SK-N-SH (cell line): ENCODE measurements around the gene MYCBPAP. TPM values are rescaled to one million over a fixed set of nuclear protein-coding genes. Genes with fewer than 3 reads are reported as not detected.

Experiments used
- CTCF ChIA-PET: fragments of 300-600, 350-600 bp; formaldehyde crosslinking; extraction: SDS; loops from one replicate; lab custom pipeline; 2021; lab: Yijun Ruan, JAX
- POLR2A ChIA-PET: fragments of 350-600 bp; sonication (Branson Sonifier 250); formaldehyde crosslinking; extraction: SDS; loops from one replicate; lab custom pipeline; 2020; ENCODE audit warnings: antibody characterized with exemption, inconsistent platforms; lab: Yijun Ruan, JAX
- DNase-seq: peaks from one replicate; pipeline ENCODE4 v3.0.0; 2012
- H2AFZ ChIP-seq: fragments of 200-600 bp; sonication (generic); 2 replicates; pipeline ENCODE4 v1.8.1; 2016; ENCODE audit warnings: antibody characterized with exemption, mild to moderate bottlenecking, low read depth
- H3F3A ChIP-seq: fragments of 200-600 bp; sonication (generic); replicated peaks from 2 replicates; pipeline ENCODE3; 2016; ENCODE audit warnings: antibody characterized with exemption, mild to moderate bottlenecking; ENCODE audit not compliant: insufficient read depth
- H3K27ac ChIP-seq, 2 experiments: fragments of 200-500 bp in 1 of 2; fragments of 200-600 bp in 1 of 2; sonication (Bioruptor generic) in 1 of 2; sonication (generic), shearing (Covaris generic) in 1 of 2; 2 replicates each; pipeline versions ENCODE4 v1.5.1 to v1.6.1; 2014 to 2016; ENCODE audit warnings: low read depth in 2 of 2, inconsistent platforms in 1 of 2, low read length in 1 of 2, mild to moderate bottlenecking in 1 of 2, mixed read lengths in 1 of 2
- H3K27me3 ChIP-seq: fragments of 200-600 bp; sonication (generic), shearing (Covaris generic); 2 replicates; pipeline ENCODE4 v1.6.1; 2016; ENCODE audit warnings: mixed run types; ENCODE audit not compliant: insufficient read depth
- H3K36me3 ChIP-seq, 2 experiments: fragments of 200-500 bp in 1 of 2; fragments of 200-600 bp in 1 of 2; sonication (Bioruptor generic) in 1 of 2; sonication (generic) in 1 of 2; replicated peaks in 1 of 2; 2 replicates each; pipeline versions ENCODE3 to v1.5.1; 2014 to 2016; ENCODE audit warnings: low read length in 1 of 2, mild to moderate bottlenecking in 1 of 2; ENCODE audit not compliant: insufficient read depth in 2 of 2, control insufficient read depth in 1 of 2
- H3K4me1 ChIP-seq, 2 experiments: fragments of 200-500 bp in 1 of 2; fragments of 200-600 bp in 1 of 2; sonication (Bioruptor generic) in 1 of 2; sonication (generic), shearing (Covaris generic) in 1 of 2; 2 replicates each; pipeline versions ENCODE4 v1.5.1 to v1.6.1; 2014 to 2016; ENCODE audit warnings: low read depth in 1 of 2, low read length in 1 of 2, mixed run types in 1 of 2; ENCODE audit not compliant: insufficient read depth in 2 of 2, control insufficient read depth in 1 of 2
- H3K4me2 ChIP-seq: fragments of 200-600 bp; sonication (generic), shearing (Covaris generic); 2 replicates; pipeline ENCODE4 v1.6.1; 2017; ENCODE audit warnings: mixed run types
- H3K4me3 ChIP-seq, 2 experiments: fragments of 200-500 bp in 1 of 2; fragments of 200-600 bp in 1 of 2; sonication (Bioruptor generic) in 1 of 2; sonication (generic), shearing (Covaris generic) in 1 of 2; 2 replicates each; pipeline versions ENCODE4 v1.5.1 to v1.8.1; 2014 to 2016; ENCODE audit warnings: low read depth in 2 of 2, inconsistent platforms in 1 of 2, low read length in 1 of 2, mild to moderate bottlenecking in 1 of 2, mixed read lengths in 1 of 2, moderate library complexity in 1 of 2
- H3K79me2 ChIP-seq: fragments of 200-600 bp; sonication (generic); 2 replicates; pipeline ENCODE4 v1.8.1; 2017; ENCODE audit warnings: mild to moderate bottlenecking; ENCODE audit not compliant: insufficient read depth
- H3K9ac ChIP-seq: fragments of 200-600 bp; sonication (generic); 2 replicates; pipeline ENCODE4 v1.6.1; 2017; ENCODE audit warnings: mixed run types
- H3K9me2 ChIP-seq: fragments of 200-600 bp; sonication (generic); 2 replicates; pipeline ENCODE4 v1.6.1; 2017; ENCODE audit warnings: mixed run types
- H3K9me3 ChIP-seq: fragments of 200-600 bp; sonication (generic); 2 replicates; pipeline ENCODE4 v1.6.1; 2017; ENCODE audit warnings: mixed run types, mild to moderate bottlenecking, moderate library complexity
- H4K20me1 ChIP-seq: fragments of 200-600 bp; sonication (generic); 2 replicates; pipeline ENCODE4 v1.6.1; 2017; ENCODE audit warnings: mild to moderate bottlenecking, mixed run types; ENCODE audit not compliant: insufficient read depth
- CHD2 ChIP-seq: fragments of 150-350 bp; IDR thresholded peaks from 2 replicates; pipeline ENCODE4 v1.6.1; 2018; ENCODE audit warnings: low read length; ENCODE audit not compliant: partially characterized antibody
- EP300 ChIP-seq, 2 experiments: IDR thresholded peaks; 2 replicates each; pipeline versions ENCODE4 v1.4.0 to v1.6.1; 2012; ENCODE audit warnings: borderline replicate concordance in 1 of 2, low read depth in 1 of 2, low read length in 1 of 2
- EZH2phosphoT487 ChIP-seq: fragments of 200-600 bp; sonication (generic); IDR thresholded peaks from 2 replicates; pipeline ENCODE4 v1.6.1; 2017; ENCODE audit warnings: low read depth, mixed run types, mild to moderate bottlenecking, antibody characterized with exemption, moderate library complexity, borderline replicate concordance
- FOSL2 ChIP-seq: IDR thresholded peaks from 2 replicates; pipeline ENCODE4 v1.4.0; 2012; ENCODE audit warnings: low read depth, mild to moderate bottlenecking, moderate library complexity, borderline replicate concordance
- FOXM1 ChIP-seq: IDR thresholded peaks from 2 replicates; pipeline ENCODE4 v1.4.0; 2012; ENCODE audit warnings: low read depth, mild to moderate bottlenecking
- JUND ChIP-seq: IDR thresholded peaks from 2 replicates; pipeline ENCODE4 v1.4.0; 2012
- NFIC ChIP-seq: IDR thresholded peaks from 2 replicates; pipeline ENCODE4 v1.4.0; 2012; ENCODE audit warnings: borderline replicate concordance
- NRF1 ChIP-seq: IDR thresholded peaks from 2 replicates; pipeline ENCODE4 v1.6.1; 2012; ENCODE audit warnings: low read depth, mild to moderate bottlenecking, low read length
- RAD21 ChIP-seq: IDR thresholded peaks from 2 replicates; pipeline ENCODE4 v1.6.1; 2012; ENCODE audit warnings: mild to moderate bottlenecking, low read length
- RCOR1 ChIP-seq: fragments of 150-350 bp; IDR thresholded peaks from 2 replicates; pipeline ENCODE4 v1.6.1; 2017; ENCODE audit warnings: antibody characterized with exemption, low read length
- REST ChIP-seq: IDR thresholded peaks from 2 replicates; pipeline ENCODE4 v1.6.1; 2012; ENCODE audit warnings: mild to moderate bottlenecking, low read depth, low read length, moderate library complexity
- RFX5 ChIP-seq: IDR thresholded peaks from 2 replicates; pipeline ENCODE4 v1.6.1; 2012; ENCODE audit warnings: mild to moderate bottlenecking, improper control_type of control experiment, low read length
- RXRA ChIP-seq: IDR thresholded peaks from 2 replicates; pipeline ENCODE4 v1.4.0; 2012; ENCODE audit warnings: low read depth, mild to moderate bottlenecking, borderline replicate concordance
- SMC3 ChIP-seq: IDR thresholded peaks from 2 replicates; pipeline ENCODE4 v1.6.1; 2012; ENCODE audit warnings: low read depth, low read length, improper control_type of control experiment
- TCF12 ChIP-seq: IDR thresholded peaks from 2 replicates; pipeline ENCODE4 v1.4.0; 2012
- TEAD4 ChIP-seq: IDR thresholded peaks from 2 replicates; pipeline ENCODE4 v1.4.0; 2012; ENCODE audit warnings: mild to moderate bottlenecking, borderline replicate concordance; ENCODE audit not compliant: insufficient read depth
- USF1 ChIP-seq: IDR thresholded peaks from 2 replicates; pipeline ENCODE4 v1.4.0; 2012; ENCODE audit warnings: low read depth, borderline replicate concordance
- YY1 ChIP-seq: IDR thresholded peaks from 2 replicates; pipeline ENCODE4 v1.4.0; 2012; ENCODE audit warnings: low read depth, mild to moderate bottlenecking
- WGBS: methylation state at CpG from one replicate; pipeline ENCODE4 v1.1.6; 2017; ENCODE audit warnings: low lambda C conversion rate; 5-methylcytosine and 5-hydroxymethylcytosine counted together
- polyA plus RNA-seq, 3 experiments: library from polyadenylated mRNA; depleted of rRNA; stranded (reverse); fragments of >200 nt; gene quantifications; 2 replicates each; pipeline ENCODE4 v1.2.3, GENCODE V29; 2012
- TF ChIP-seq, protein P1 (sequence below): IDR thresholded peaks from 2 replicates; pipeline ENCODE4 v1.4.0; 2012; ENCODE audit warnings: low read depth
- TF ChIP-seq, protein P2 (sequence below): IDR thresholded peaks from 2 replicates; pipeline ENCODE4; 2012
- TF ChIP-seq, protein P3 (sequence below): IDR thresholded peaks from 2 replicates; pipeline ENCODE4 v1.4.0; 2012; ENCODE audit warnings: low read depth, borderline replicate concordance
- TF ChIP-seq, protein P4 (sequence below): fragments of 150-350 bp; IDR thresholded peaks from 2 replicates; pipeline ENCODE4 v1.6.1; 2017; ENCODE audit warnings: antibody characterized with exemption, low read length, low read depth, borderline replicate concordance

Gene MYCBPAP
- polyA plus RNA-seq, 1 of the 3 experiments (the other 2 are of a cell fraction), result 2.4 TPM

GRCh38 chr17:50478391-50479381, 29.6 kb upstream of the MYCBPAP start, which contains the start of gene RSAD1:
RSAD1 (plus strand) TSS chr17:50478860; CDS start chr17:50478885, 25 bp downstream.
- H3F3A ChIP-seq, result peaks cover 14% of the 10 kb centered on the region
- WGBS, result 7% methylated on average over 38 of the region's 75 CpGs
- peaks cover 16% of the 10 kb centered on the region for H3K79me2 ChIP-seq
- peak within 1 kb of the TSS; percentile 97 for H2AFZ ChIP-seq
- peak within 1 kb of the TSS; percentile 79 to 88 for H3K27ac ChIP-seq
- DNase-seq, result peak; percentile 98
- H3K4me3 ChIP-seq, result peak within 1 kb of the TSS; percentile 80 to 90
- H3K9me3 ChIP-seq, result no peaks in the 10 kb centered on the region
- POLR2A ChIA-PET, result interaction anchor here (0.6 to 1.4 kb wide), 4 partner anchors 52 to 132 kb away, joined by 3 to 10 read pairs (median 4); partner anchors contain the start of gene LRRC59
- peaks cover 7 to 28% of the 10 kb centered on the region in 2 experiments for H3K36me3 ChIP-seq
- H3K9ac ChIP-seq, result peak within 1 kb of the TSS; percentile 81
- peaks cover 10 to 17% of the 10 kb centered on the region in 2 experiments; a peak in 2 of 4 replicates for H3K4me1 ChIP-seq
- H4K20me1 ChIP-seq, result no peaks in the 10 kb centered on the region
- H3K4me2 ChIP-seq, result peak within 1 kb of the TSS; percentile 92
- CTCF ChIA-PET, result interaction anchor here (0.6 to 5.9 kb wide), 95 partner anchors 10 to 752 kb away, joined by 3 to 85 read pairs (median 4); partner anchors contain the start of genes ACSF2, CHAD, COL1A1 and EPN3
- no peaks in the 10 kb centered on the region for H3K27me3 ChIP-seq
- no peaks in the 10 kb centered on the region for H3K9me2 ChIP-seq
- TF ChIP-seq, protein P1, sequence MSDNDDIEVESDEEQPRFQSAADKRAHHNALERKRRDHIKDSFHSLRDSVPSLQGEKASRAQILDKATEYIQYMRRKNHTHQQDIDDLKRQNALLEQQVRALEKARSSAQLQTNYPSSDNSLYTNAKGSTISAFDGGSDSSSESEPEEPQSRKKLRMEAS, result peak; percentile 71
- TF ChIP-seq TEAD4 (peak; percentile 43; the same call in 1 of the 2 replicates), FOXM1 (peak; percentile 45; the same call in 1 of the 2 replicates), USF1 (peak; percentile 43; the same call in 1 of the 2 replicates), SMC3 (peak; percentile 50), RCOR1 (peak; percentile 58), JUND (no peak; the same call in 1 of the 2 replicates), CHD2 (peak; percentile 87), YY1 (peak; percentile 82; the same call in 1 of the 2 replicates), NFIC (no peak), RFX5 (no peak; the same call in none of the 2 replicates), RXRA (no peak), EZH2phosphoT487 (no peak), RAD21 (peak; percentile 53), EP300 (IDR thresholded peaks at IDR 0.05; ENCODE audit: borderline replicate concordance in 1 of 2, low read depth in 1 of 2, low read length in 1 of 2) (peak; percentile 20 to 32; a peak in 2 of 4 replicates), NRF1 (peak; percentile 67), REST (peak; percentile 69; the same call in 1 of the 2 replicates), FOSL2 (no peak; the same call in 1 of the 2 replicates), TCF12 (no peak; the same call in 1 of the 2 replicates)
- TF ChIP-seq, protein P2, sequence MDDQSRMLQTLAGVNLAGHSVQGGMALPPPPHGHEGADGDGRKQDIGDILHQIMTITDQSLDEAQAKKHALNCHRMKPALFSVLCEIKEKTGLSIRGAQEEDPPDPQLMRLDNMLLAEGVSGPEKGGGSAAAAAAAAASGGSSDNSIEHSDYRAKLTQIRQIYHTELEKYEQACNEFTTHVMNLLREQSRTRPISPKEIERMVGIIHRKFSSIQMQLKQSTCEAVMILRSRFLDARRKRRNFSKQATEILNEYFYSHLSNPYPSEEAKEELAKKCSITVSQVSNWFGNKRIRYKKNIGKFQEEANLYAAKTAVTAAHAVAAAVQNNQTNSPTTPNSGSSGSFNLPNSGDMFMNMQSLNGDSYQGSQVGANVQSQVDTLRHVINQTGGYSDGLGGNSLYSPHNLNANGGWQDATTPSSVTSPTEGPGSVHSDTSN, result peak; percentile 34; the same call in 1 of the 2 replicates
- TF ChIP-seq, protein P3, sequence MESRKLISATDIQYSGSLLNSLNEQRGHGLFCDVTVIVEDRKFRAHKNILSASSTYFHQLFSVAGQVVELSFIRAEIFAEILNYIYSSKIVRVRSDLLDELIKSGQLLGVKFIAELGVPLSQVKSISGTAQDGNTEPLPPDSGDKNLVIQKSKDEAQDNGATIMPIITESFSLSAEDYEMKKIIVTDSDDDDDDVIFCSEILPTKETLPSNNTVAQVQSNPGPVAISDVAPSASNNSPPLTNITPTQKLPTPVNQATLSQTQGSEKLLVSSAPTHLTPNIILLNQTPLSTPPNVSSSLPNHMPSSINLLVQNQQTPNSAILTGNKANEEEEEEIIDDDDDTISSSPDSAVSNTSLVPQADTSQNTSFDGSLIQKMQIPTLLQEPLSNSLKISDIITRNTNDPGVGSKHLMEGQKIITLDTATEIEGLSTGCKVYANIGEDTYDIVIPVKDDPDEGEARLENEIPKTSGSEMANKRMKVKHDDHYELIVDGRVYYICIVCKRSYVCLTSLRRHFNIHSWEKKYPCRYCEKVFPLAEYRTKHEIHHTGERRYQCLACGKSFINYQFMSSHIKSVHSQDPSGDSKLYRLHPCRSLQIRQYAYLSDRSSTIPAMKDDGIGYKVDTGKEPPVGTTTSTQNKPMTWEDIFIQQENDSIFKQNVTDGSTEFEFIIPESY, result peak; percentile 46; the same call in 1 of the 2 replicates
- TF ChIP-seq, protein P4, sequence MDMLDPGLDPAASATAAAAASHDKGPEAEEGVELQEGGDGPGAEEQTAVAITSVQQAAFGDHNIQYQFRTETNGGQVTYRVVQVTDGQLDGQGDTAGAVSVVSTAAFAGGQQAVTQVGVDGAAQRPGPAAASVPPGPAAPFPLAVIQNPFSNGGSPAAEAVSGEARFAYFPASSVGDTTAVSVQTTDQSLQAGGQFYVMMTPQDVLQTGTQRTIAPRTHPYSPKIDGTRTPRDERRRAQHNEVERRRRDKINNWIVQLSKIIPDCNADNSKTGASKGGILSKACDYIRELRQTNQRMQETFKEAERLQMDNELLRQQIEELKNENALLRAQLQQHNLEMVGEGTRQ, result no peak
